GM18505 (cell line): Measurements from ENCODE around the gene NUTM2B.
"Not testable (repeated sequence)": the region's sequence is repeated elsewhere in the genome, so short reads cannot be mapped to it uniquely, and the experiment has no call there.

ENCODE experiments used
- ATAC-seq: cut with Tn5 transposase; IDR thresholded peaks from one replicate; pipeline ENCODE4 v1.9.1; 2021; ENCODE audit not compliant: unreplicated experiment

Gene NUTM2B

DNA sequence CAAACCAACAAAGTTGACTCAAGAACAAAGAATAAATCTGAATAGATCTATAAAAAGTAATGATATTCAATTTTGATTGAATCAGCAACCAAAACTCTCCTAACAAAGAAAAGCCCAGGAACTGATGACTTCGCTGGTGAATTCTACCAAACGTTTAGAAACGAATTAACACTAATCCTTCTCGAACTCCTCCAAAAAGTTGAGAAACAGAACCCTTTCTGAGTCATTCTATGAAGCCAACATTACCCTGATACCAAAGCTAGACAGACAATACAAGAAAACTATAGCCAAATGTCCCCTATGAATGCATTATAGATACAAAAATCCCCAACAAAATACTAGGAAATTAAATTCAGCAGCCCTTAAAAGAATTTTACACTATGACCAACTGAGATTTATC lies 17.0 kb downstream of the NUTM2B start:
- not testable (repeated sequence) for ATAC-seq

DNA sequence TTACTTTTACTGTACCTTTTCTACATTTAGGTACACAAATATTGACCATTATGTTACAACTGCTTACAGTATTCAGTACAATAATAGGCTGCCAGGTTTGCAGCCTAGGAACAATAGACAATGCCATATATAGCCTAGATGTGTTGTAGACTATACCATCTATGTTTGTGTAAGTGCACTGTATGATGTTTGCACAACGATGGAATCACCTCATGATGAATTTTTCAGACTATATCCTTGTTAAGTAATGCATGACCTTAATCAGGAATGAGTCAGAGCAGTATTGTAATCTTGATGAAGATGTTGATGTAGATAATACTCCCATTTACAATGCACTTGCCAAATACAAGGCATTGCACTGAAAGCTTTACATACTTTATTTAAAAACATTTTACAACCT lies 23.6 kb downstream of the NUTM2B start:
- ATAC-seq = not testable (repeated sequence)

DNA sequence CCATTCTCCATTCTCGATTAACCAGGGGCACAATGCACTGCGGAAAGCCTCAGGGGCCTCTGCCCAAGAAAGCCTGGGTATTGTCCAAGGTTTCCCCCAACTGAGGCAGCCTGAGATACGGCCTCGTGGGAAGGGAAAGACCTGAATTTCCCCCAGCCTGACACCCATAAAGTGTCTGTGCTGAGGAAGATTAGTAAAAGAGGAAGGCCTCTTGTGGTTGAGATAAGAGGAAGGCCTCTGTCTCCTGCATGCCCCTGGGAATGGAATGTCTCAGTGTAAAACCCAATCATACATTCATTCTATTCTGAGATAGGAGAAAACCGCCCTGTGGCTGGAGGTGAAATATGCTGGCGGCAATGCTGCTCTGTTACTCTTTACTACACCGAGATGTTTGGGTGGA lies 41.8 kb downstream of the NUTM2B start:
- not testable (repeated sequence) for ATAC-seq

DNA sequence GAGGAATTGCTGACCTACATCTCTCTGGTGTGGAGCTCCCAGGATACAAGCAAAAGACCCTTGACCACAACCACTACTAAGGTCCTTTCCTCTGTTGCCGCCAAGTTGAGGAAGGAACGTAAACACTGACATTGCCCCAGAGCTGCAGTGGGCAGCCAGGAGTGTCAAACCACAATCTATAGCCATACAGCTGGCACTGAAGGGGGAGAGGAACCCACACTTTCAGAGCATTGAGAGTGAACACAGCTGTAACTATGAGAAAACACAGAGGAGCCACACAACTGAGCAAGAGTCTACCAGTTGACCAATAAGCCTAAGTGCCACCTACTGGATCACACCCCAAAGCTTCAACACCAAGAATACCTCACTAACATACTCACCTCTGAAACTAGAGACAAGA lies 45.5 kb downstream of the NUTM2B start:
- ATAC-seq = not testable (repeated sequence)

DNA sequence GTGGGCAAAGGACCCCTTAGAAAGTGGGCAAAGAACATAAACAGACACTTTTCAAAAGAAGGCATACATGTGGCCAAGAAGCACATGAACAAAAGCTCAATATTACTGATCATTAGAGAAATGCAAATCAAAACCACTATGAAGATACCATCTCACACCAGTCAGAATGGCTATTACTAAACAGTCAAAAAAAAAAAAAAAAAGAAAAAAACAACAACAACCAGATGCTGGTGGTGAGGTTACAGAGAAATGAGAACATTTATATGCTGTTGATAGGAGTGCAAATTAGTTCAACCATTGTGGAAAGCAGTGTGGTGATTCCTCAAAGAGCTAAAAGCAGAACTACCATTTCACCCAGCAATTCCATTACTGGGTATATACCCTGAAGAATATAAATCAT lies 50.6 kb downstream of the NUTM2B start:
- not testable (repeated sequence) for ATAC-seq

DNA sequence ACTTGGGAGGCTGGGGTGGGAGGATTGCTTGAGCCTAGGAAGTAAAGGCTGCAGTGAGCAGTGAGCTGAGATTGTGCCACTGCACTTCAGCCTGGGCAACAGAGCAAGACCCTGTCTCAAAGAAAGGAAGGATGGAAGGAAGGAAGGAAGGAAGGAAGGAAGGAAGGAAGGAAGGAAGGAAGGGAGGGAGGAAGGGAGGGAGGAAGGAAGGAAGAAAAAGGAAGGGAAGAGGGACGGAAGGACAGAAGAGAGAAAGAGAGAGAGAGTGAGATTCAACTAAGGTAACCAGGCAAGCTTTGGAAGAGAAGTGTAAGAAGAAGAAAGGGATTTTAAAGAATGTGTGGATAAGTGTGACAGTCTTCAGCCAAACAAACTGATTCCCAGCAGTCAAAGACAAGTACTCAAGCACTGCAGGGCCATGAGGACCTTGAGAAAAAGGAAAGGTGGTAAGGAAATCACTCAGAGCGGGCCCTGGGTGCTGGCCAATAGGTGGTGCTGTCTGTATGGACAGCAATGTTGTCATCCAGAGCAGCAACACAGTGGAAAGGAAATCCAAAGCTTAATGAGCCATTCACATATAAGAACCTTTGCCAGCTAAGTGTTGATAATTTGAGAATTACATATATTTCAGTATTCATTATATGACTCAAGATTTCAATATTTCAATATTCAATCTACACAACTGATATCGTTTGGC lies 55.4 kb downstream of the NUTM2B start:
- not testable (repeated sequence) for ATAC-seq
